Smooth muscle cell (in vitro differentiated cells): ENCODE measurements around the gene CCDC7. TPM values are rescaled to one million over a fixed set of nuclear protein-coding genes. Genes with fewer than 3 reads are reported as not detected.

Source experiments
- DNase-seq: peaks from one replicate; lab custom pipeline; 2025; ENCODE audit not compliant: unreplicated experiment; lab: John Stamatoyannopoulos, UW
- H2AFZ ChIP-seq: fragments of 200-600 bp; sonication (generic); 2 replicates; pipeline ENCODE4 v1.6.0; 2016; ENCODE audit warnings: antibody characterized with exemption, low read depth, mild to moderate bottlenecking
- H3F3A ChIP-seq: fragments of 200-600 bp; sonication (generic); 2 replicates; pipeline ENCODE4 v1.6.0; 2017; ENCODE audit warnings: antibody characterized with exemption, low read depth
- H3K27ac ChIP-seq: fragments of 200-600 bp; sonication (generic); 2 replicates; pipeline ENCODE4 v1.5.1; 2016; ENCODE audit warnings: low read depth, mild to moderate bottlenecking
- H3K27me3 ChIP-seq: fragments of 200-600 bp; sonication (generic); 2 replicates; pipeline ENCODE4 v1.6.1; 2016; ENCODE audit warnings: low read depth, mild to moderate bottlenecking
- H3K36me3 ChIP-seq: fragments of 200-600 bp; sonication (generic); 2 replicates; pipeline ENCODE4 v1.5.1; 2016; ENCODE audit warnings: low read depth
- H3K4me1 ChIP-seq: fragments of 200-600 bp; sonication (generic); 2 replicates; pipeline ENCODE4 v1.5.1; 2016; ENCODE audit warnings: low read depth
- H3K4me2 ChIP-seq: fragments of 200-600 bp; sonication (generic); 2 replicates; pipeline ENCODE4 v1.6.0; 2016; ENCODE audit warnings: mild to moderate bottlenecking
- H3K4me3 ChIP-seq: fragments of 200-600 bp; sonication (generic); 2 replicates; pipeline ENCODE4 v1.5.1; 2016; ENCODE audit warnings: mild to moderate bottlenecking
- H3K79me2 ChIP-seq: fragments of 200-600 bp; sonication (generic); 2 replicates; pipeline ENCODE4 v1.6.0; 2016; ENCODE audit warnings: low read depth, mild to moderate bottlenecking
- H3K9ac ChIP-seq: fragments of 200-600 bp; sonication (generic); 2 replicates; pipeline ENCODE4 v1.6.0; 2016; ENCODE audit warnings: low read depth
- H3K9me3 ChIP-seq: fragments of 200-600 bp; sonication (generic); replicated peaks from 2 replicates; pipeline ENCODE4 v1.5.1; 2016; ENCODE audit warnings: low read depth
- H4K20me1 ChIP-seq: fragments of 200-600 bp; sonication (generic); 2 replicates; pipeline ENCODE4 v1.6.0; 2016; ENCODE audit warnings: low read depth
- CTCF ChIP-seq: fragments of 200-600 bp; sonication (generic); IDR thresholded peaks from 2 replicates; pipeline ENCODE4 v1.5.1; 2017; ENCODE audit warnings: borderline replicate concordance, mild to moderate bottlenecking, antibody characterized with exemption; ENCODE audit not compliant: insufficient read depth, poor library complexity, severe bottlenecking
- WGBS: methylation state at CpG from one replicate; pipeline ENCODE4 v1.1.7; 2016; ENCODE audit warnings: low lambda C conversion rate; 5-methylcytosine and 5-hydroxymethylcytosine counted together
- polyA plus RNA-seq: library from polyadenylated mRNA; unstranded; fragments of >200 nt; fragmentation: Nextera tagmentation; extraction: Ambion mirVana; gene quantifications from 2 replicates; pipeline ENCODE4 v1.2.1, GENCODE V29; 2016
- total RNA-seq: library from RNA; depleted of rRNA; stranded (reverse); fragments of >200 nt; gene quantifications from 2 replicates; pipeline ENCODE4 v1.2.3, GENCODE V29; 2014

The CCDC7 gene
- total and polyA plus RNA-seq, 2 experiments from 2014 or later: 1.5 to 4.2 TPM

- no peak for DNase-seq
- no peaks in the 10 kb centered on the region for H3K36me3 ChIP-seq
- no peak for TF ChIP-seq CTCF
- no peaks in the 10 kb centered on the region for H3K9me3 ChIP-seq
- no peaks in the 10 kb centered on the region for H3F3A ChIP-seq
- WGBS: 89% methylated on average over 1 of the region's 1 CpG
- no peak overlapping the region for H3K4me3 ChIP-seq
- H3K27me3 ChIP-seq: no peaks in the 10 kb centered on the region
- no peak overlapping the region for H3K27ac ChIP-seq
- H2AFZ ChIP-seq: no peak overlapping the region
- no peaks in the 10 kb centered on the region for H4K20me1 ChIP-seq
- H3K4me1 ChIP-seq: no peaks in the 10 kb centered on the region
- H3K9ac ChIP-seq: no peak overlapping the region
- H3K79me2 ChIP-seq: no peaks in the 10 kb centered on the region
- no peak overlapping the region for H3K4me2 ChIP-seq
These were observed 327.2 kb downstream of the CCDC7 start for GRCh38 chr10:32773105-32773504.

GRCh38 chr10:32786968-32787367 is 341.0 kb downstream of the CCDC7 start:
- no peaks in the 10 kb centered on the region for H3K79me2 ChIP-seq
- no peak overlapping the region for H3K27ac ChIP-seq
- DNase-seq: no peak
- no peak overlapping the region for H3K4me2 ChIP-seq
- no peaks in the 10 kb centered on the region for H3K9me3 ChIP-seq
- no peak overlapping the region for H3K4me3 ChIP-seq
- no peak for TF ChIP-seq CTCF
- no peaks in the 10 kb centered on the region for H3F3A ChIP-seq
- no peaks in the 10 kb centered on the region for H3K27me3 ChIP-seq
- H3K9ac ChIP-seq: no peak overlapping the region
- H2AFZ ChIP-seq: no peak overlapping the region
- H3K36me3 ChIP-seq: no peaks in the 10 kb centered on the region
- H3K4me1 ChIP-seq: no peaks in the 10 kb centered on the region
- 91% methylated on average over 4 of the region's 4 CpGs for WGBS
- no peaks in the 10 kb centered on the region for H4K20me1 ChIP-seq

- no peak for TF ChIP-seq CTCF
- H2AFZ ChIP-seq: no peak overlapping the region
- 95% methylated on average over 3 of the region's 3 CpGs for WGBS
- H3K27ac ChIP-seq: no peak overlapping the region
- no peaks in the 10 kb centered on the region for H3K9me3 ChIP-seq
- no peak overlapping the region for H3K4me3 ChIP-seq
- H3F3A ChIP-seq: no peaks in the 10 kb centered on the region
- no peak overlapping the region for H3K4me2 ChIP-seq
- H3K4me1 ChIP-seq: no peaks in the 10 kb centered on the region
- DNase-seq: no peak
- H3K36me3 ChIP-seq: no peaks in the 10 kb centered on the region
- no peaks in the 10 kb centered on the region for H3K79me2 ChIP-seq
- H3K9ac ChIP-seq: no peak overlapping the region
- H4K20me1 ChIP-seq: no peaks in the 10 kb centered on the region
- H3K27me3 ChIP-seq: no peaks in the 10 kb centered on the region
These were observed 341.8 kb downstream of the CCDC7 start for GRCh38 chr10:32787690-32788284.

GRCh38 chr10:32788359-32788758 is 342.4 kb downstream of the CCDC7 start:
- DNase-seq: no peak
- Histone ChIP-seq H3K27ac (no peak overlapping the region), H2AFZ (no peak overlapping the region), H4K20me1 (no peaks in the 10 kb centered on the region), H3K4me1 (no peaks in the 10 kb centered on the region), H3K27me3 (no peaks in the 10 kb centered on the region), H3K9ac (no peak overlapping the region), H3K4me3 (no peak overlapping the region), H3K4me2 (no peak overlapping the region), H3F3A (no peaks in the 10 kb centered on the region), H3K79me2 (no peaks in the 10 kb centered on the region), H3K36me3 (no peaks in the 10 kb centered on the region), H3K9me3 (no peaks in the 10 kb centered on the region)
- TF ChIP-seq CTCF: no peak
